DMS53 (cell line): ENCODE results near the gene ERC1.
"Not testable (repeated sequence)": the region's sequence is repeated elsewhere in the genome, so short reads cannot be mapped to it uniquely, and the experiment has no call there.

Source experiments
- DNase-seq: peaks from one replicate; lab custom pipeline; 2025; lab: John Stamatoyannopoulos, UW

Gene ERC1

GRCh38 chr12:1319212-1319611 lies 328.2 kb downstream of the ERC1 start:
- DNase-seq = no peak

DNA sequence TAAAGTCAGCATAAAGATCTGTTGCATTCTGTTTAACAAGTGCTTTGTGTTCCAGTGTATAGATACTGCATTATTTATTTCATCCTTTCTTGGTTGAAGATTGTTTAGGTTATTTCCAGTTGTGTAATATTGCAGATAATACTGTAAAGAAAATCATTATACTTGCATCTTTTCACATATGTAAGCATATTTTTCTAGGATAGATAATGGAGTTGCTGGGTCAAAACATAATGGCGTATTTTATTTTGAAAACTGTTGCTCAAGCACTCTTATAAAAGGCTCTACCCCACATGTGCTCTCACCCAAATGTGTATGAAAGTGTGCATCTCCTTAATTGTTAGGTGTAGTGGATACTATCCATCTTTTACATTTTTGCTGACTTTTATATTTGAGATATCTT lies 329.0 kb downstream of the ERC1 start:
- no peak for DNase-seq

DNA sequence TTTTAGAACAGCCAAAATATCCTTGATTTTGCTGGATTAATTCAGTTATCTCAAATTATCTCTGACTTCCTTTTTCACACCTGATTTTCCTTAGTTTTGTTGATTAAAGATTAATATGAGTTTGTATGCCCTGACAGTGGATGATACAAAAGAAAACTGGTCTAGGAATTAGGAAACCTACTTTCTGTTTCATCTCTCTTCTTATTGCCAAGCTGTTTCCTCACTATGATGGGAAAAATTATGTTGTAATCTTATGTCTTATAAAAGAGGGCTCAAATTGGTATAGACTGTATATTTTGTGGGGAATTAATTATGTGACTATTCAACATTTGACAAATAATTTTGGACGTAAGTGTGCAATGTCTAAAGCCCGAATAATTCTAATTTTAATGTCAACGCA lies 331.8 kb downstream of the ERC1 start:
- DNase-seq = no peak

- no peak for DNase-seq
Measured at GRCh38 chr12:1324099-1324498, 333.1 kb downstream of the ERC1 start.

DNA sequence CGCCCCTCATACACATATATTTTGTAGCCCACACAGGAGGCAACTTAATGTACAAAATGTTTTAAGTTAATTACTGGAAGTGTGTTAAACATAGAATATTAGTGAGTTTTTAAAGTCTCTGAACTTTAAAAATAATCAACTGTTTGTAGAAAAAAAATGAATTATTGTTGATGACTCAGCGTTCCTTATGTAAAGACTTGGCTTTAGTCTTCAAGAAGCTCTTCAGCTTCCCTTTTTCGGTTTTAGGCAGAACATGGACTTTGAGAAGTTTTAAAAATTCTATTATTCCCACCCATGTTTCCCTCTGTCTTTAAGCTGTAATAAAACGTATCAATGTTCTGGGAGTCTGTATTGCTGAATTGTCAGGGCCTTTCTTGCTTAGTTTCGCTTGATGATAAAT lies 333.9 kb downstream of the ERC1 start:
- DNase-seq = no peak

- DNase-seq = peak; percentile 35
Measured at GRCh38 chr12:1325666-1326065, 334.6 kb downstream of the ERC1 start.

GRCh38 chr12:1326258-1326657 lies 335.2 kb downstream of the ERC1 start:
- no peak for DNase-seq

DNA sequence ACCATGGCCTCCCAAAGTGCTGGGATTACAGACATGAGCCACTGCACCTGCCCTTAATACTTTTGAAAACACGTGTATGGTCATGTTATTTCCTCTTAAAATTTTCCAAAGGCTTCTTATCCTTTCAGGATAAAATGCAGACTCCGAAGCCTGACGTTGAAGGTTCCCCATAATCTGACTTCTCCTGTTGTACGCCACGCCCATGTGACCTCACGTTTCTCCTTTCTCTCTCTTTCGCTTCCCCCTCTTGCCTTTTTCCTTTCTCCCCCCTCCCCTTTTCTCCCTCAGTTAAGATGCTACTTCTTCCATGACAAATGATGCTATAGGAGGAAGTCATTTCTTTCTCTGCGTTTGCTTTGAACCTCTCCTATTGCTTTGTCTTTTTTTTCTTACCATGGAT lies 337.4 kb downstream of the ERC1 start:
- DNase-seq = no peak

DNA sequence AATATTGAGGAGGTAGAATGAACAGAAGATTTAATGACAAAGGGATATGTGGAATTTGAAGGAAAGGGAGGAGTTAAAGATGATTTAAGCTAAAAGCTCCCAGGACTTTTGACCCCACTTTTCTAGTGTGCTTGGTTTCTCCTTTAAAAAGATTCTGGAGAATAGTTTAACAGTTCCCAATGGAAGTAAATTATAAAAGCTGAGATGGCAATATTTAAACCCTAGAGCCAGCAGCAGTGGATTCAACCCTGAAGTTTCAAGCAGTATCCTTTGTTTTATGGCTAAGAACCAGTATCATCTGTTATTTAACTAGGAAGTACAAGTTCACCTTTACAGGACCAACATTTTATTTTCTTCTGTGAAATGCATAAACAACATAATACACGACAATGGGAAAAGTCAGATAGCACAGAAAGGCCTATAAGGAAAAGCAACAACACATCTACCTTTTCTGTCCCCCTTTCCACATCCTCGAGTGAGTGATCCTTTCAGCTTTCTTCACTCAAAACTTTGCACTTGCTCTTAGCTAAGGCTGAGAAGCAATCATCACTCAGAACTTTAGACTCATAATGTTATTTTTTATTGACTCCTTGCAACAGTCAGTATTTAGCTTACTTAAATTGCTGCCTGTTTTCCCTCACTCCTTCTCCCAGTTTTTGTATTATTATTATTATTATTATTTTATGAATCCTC lies 338.9 kb downstream of the ERC1 start:
- DNase-seq = no peak

- DNase-seq = no peak
Measured at GRCh38 chr12:1330477-1330827, 339.4 kb downstream of the ERC1 start.

GRCh38 chr12:1332327-1332726 lies 341.3 kb downstream of the ERC1 start:
- DNase-seq = no peak

GRCh38 chr12:1338483-1339177 lies 347.6 kb downstream of the ERC1 start:
- no peak for DNase-seq

DNA sequence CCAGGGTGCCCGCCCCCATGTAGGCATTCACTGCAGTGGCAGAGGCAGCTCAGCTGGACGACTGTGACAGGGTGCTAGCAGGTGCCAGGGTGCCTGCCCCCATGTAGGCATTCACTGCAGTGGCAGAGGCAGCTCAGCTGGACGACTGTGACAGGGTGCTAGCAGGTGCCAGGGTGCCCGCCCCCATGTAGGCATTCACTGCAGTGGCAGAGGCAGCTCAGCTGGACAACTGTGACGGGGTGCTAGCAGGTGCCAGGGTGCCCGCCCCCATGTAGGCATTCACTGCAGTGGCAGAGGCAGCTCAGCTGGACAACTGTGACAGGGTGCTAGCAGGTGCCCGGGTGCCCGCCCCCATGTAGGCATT lies 348.1 kb downstream of the ERC1 start:
- DNase-seq = not testable (repeated sequence)

GRCh38 chr12:1339618-1340319 lies 348.7 kb downstream of the ERC1 start:
- no peak for DNase-seq

DNA sequence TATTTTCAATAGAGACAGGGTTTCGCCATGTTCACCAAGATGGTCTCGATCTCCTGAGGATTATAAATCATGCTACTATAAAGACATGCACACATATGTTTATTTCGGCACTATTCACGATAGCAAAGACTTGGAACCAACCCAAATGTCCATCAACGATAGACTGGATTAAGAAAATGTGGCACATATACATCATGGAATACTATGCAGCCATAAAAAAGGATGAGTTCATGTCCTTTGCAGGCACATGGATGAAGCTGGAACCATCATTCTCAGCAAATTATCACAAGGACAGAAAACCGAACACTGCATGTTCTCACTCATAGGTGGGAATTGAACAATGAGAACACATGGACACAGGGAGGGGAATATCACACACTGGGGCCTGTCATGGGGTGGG lies 350.2 kb downstream of the ERC1 start:
- DNase-seq = not testable (repeated sequence)

DNA sequence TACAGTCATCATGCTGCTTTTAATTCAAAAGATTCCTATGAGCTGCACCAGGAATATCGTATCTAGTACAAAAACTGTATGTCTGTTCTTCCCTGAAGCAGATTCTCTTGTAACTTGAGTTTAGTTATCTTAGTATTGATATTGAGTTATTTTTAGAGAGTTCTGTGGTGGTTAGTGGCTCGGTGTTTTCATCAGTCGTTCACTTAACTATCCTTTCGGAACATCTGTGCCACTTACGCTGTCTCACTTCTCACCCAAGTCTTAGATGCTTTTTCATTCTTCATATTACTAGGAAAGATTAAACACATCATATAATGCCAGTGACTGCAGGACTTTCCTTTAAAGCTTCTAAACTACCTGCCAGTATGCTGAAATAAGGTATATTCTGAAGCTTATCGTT lies 352.4 kb downstream of the ERC1 start:
- no peak for DNase-seq

DNA sequence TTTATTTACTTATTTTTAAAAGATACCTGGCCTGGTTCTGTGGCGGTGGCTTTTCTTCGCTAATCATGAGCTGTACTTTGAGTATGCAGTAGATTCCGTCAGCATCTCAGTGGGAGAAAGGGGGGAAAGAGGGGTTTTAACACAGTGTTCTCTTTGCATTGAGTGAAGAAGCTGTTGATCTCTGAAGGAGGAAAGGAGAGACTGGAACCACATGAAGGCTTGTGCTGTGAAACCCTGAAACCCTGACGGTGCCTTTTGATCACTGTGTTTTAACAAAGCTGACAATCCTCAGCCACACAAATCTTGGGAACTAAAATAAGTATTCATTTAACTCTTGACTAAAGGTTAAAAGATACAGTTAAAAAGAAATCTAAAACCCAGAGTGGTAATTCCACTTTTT lies 353.2 kb downstream of the ERC1 start:
- no peak for DNase-seq

DNA sequence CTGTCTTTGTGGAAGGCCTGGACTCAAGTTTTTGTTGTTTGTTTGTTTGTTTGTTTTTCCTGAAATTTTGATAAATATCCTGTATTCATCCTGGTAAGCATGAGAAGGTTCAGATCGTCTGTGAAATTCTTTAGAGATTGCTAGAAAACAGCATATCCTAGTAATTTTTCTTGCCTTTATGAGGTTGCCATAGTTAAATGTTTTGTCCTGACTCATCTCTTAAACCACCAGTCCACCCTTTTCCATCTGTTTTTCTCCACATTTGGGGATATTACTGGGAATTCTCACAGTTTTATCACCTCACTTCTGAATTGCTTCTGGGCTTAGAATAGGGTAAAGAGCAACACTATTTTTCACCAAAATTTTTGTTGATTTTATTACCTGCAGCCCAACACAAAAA lies 355.1 kb downstream of the ERC1 start:
- no peak for DNase-seq

DNA sequence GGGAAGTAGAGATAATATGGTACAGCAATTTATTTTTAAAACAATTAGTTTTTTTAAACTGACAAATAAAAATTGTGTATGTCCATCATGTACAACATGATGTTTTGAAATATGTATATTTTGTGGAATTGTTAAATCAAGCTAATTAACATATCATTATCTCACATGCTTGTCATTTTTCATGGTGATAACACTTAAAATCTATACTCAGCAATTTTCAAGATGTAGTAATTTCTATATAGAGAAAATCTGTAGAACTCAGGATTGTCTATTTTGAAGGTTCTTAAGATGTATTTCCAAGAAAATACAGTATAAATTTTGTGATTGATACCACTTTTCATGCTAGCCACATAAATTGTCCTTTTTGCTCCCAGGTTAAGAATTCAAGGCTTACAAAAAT lies 356.3 kb downstream of the ERC1 start:
- no peak for DNase-seq

GRCh38 chr12:1348606-1349005 lies 357.6 kb downstream of the ERC1 start:
- DNase-seq = no peak

- DNase-seq = no peak
Measured at GRCh38 chr12:1350055-1350933, 359.3 kb downstream of the ERC1 start.

- no peak for DNase-seq
Measured at GRCh38 chr12:1350934-1351240, 359.9 kb downstream of the ERC1 start.

DNA sequence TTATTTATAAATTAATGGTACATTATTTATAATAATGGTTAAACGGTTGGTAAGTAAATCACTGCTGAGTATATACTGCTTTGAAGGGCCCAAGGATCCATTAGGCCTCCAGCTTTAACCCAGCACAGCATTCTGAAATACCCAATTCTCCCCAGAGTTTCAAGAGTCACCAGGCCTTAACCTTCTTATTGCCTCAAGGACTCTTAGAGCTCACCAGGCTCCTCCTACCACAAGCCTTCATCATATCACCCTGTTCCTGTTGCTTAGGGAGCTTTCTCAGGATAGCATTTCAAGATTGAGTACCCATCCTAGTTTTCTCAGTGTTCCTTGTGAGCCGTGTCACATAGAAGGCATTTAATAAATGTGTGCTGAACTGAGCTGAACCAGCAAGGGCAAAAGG lies 360.9 kb downstream of the ERC1 start:
- DNase-seq = no peak
